H9 (cell line): ENCODE data around the gene NGB. TPM values are rescaled to one million over a fixed set of nuclear protein-coding genes. Genes with fewer than 3 reads are reported as not detected.

Experiments
- DNase-seq: peaks from one replicate; pipeline ENCODE4 v3.0.0-alpha.2; 2017
- H2AFZ ChIP-seq: one replicate; pipeline ENCODE4 v1.6.1; 2013; ENCODE audit warnings: mild to moderate bottlenecking, low read length, control low read depth, moderate library complexity
- H2AK5ac ChIP-seq: 2 replicates; pipeline ENCODE4 v1.6.1; 2013; ENCODE audit warnings: low read length, control low read depth, mixed read lengths; ENCODE audit not compliant: insufficient read length
- H2BK120ac ChIP-seq: one replicate; pipeline ENCODE4 v1.6.1; 2013; ENCODE audit warnings: low read depth, mild to moderate bottlenecking, low read length, control low read depth, inconsistent platforms; ENCODE audit not compliant: poor library complexity, severe bottlenecking
- H2BK12ac ChIP-seq: 2 replicates; pipeline ENCODE4 v1.6.1; 2013; ENCODE audit warnings: low read length, control low read depth, mixed read lengths, low read depth; ENCODE audit not compliant: insufficient read length
- H2BK15ac ChIP-seq: 2 replicates; pipeline ENCODE4 v1.6.1; 2013; ENCODE audit warnings: low read depth, low read length, control low read depth
- H2BK20ac ChIP-seq: one replicate; pipeline ENCODE4 v1.6.1; 2013; ENCODE audit warnings: low read depth, mild to moderate bottlenecking, low read length, control low read depth, inconsistent platforms; ENCODE audit not compliant: poor library complexity, severe bottlenecking
- H2BK5ac ChIP-seq: 2 replicates; pipeline ENCODE4 v1.6.1; 2013; ENCODE audit warnings: low read length, control low read depth, mixed read lengths; ENCODE audit not compliant: insufficient read length
- H3K14ac ChIP-seq: 2 replicates; pipeline ENCODE4 v1.6.1; 2013; ENCODE audit warnings: low read length, control low read depth; ENCODE audit not compliant: insufficient read depth
- H3K18ac ChIP-seq: 2 replicates; pipeline ENCODE4 v1.6.1; 2013; ENCODE audit warnings: low read depth, mild to moderate bottlenecking, mixed read lengths, low read length, control low read depth; ENCODE audit not compliant: insufficient read length
- H3K23ac ChIP-seq: 2 replicates; pipeline ENCODE4 v1.6.1; 2013; ENCODE audit warnings: low read length, control low read depth, mixed read lengths, low read depth; ENCODE audit not compliant: insufficient read length
- H3K23me2 ChIP-seq: 2 replicates; pipeline ENCODE4 v1.6.1; 2013; ENCODE audit warnings: low read depth, mild to moderate bottlenecking, mixed read lengths, low read length, control low read depth; ENCODE audit not compliant: insufficient read length, poor library complexity, severe bottlenecking
- H3K27ac ChIP-seq: 2 replicates; pipeline ENCODE4 v1.5.1; 2013; ENCODE audit warnings: low read length, control low read depth, mixed read lengths, low read depth; ENCODE audit not compliant: insufficient read length
- H3K27me3 ChIP-seq: 2 replicates; pipeline ENCODE4 v1.6.1; 2013; ENCODE audit warnings: low read length, control low read depth, inconsistent platforms; ENCODE audit not compliant: insufficient read depth
- H3K4ac ChIP-seq: 2 replicates; pipeline ENCODE4 v1.6.1; 2013; ENCODE audit warnings: low read depth, mild to moderate bottlenecking, control low read depth, inconsistent platforms, low read length, moderate library complexity
- H3K4me1 ChIP-seq: 2 replicates; pipeline ENCODE4 v1.6.1; 2013; ENCODE audit warnings: low read length, control low read depth, inconsistent platforms; ENCODE audit not compliant: insufficient read depth
- H3K4me2 ChIP-seq: 2 replicates; pipeline ENCODE4 v1.6.1; 2013; ENCODE audit warnings: low read length, control low read depth, mixed read lengths; ENCODE audit not compliant: insufficient read length, insufficient read depth
- H3K56ac ChIP-seq: 2 replicates; pipeline ENCODE4 v1.6.1; 2013; ENCODE audit warnings: low read depth, mild to moderate bottlenecking, mixed read lengths, low read length, control low read depth; ENCODE audit not compliant: insufficient read length
- H3K79me1 ChIP-seq: 2 replicates; pipeline ENCODE4 v1.6.1; 2013; ENCODE audit warnings: low read depth, mild to moderate bottlenecking, moderate library complexity, low read length, control low read depth, inconsistent platforms; ENCODE audit not compliant: insufficient read depth, poor library complexity, severe bottlenecking
- H3K79me2 ChIP-seq: 2 replicates; pipeline ENCODE4 v1.6.1; 2013; ENCODE audit warnings: low read length, control low read depth, inconsistent platforms; ENCODE audit not compliant: insufficient read depth
- H3K9ac ChIP-seq: 2 replicates; pipeline ENCODE4 v1.6.1; 2013; ENCODE audit warnings: low read length, control low read depth, mixed read lengths; ENCODE audit not compliant: insufficient read length; ENCODE audit errors: extremely low read depth
- H3K9me3 ChIP-seq: one replicate; pipeline ENCODE4 v1.6.1; 2013; ENCODE audit warnings: low read depth, low read length, inconsistent platforms; ENCODE audit not compliant: control insufficient read depth
- H3T11ph ChIP-seq: one replicate; pipeline ENCODE4 v1.6.1; 2013; ENCODE audit warnings: mild to moderate bottlenecking, low read length, control low read depth, inconsistent platforms
- H4K20me1 ChIP-seq: one replicate; pipeline ENCODE4 v1.6.1; 2013; ENCODE audit not compliant: control insufficient read depth, insufficient read length, insufficient read depth
- H4K5ac ChIP-seq: 2 replicates; pipeline ENCODE4 v1.6.1; 2013; ENCODE audit warnings: low read depth, mild to moderate bottlenecking, mixed read lengths, low read length, control low read depth; ENCODE audit not compliant: insufficient read length
- H4K8ac ChIP-seq: replicated peaks from 2 replicates; pipeline ENCODE4 v1.6.1; 2013; ENCODE audit warnings: low read length, control low read depth, mixed read lengths, low read depth; ENCODE audit not compliant: insufficient read length
- H4K91ac ChIP-seq: 2 replicates; pipeline ENCODE4 v1.6.1; 2013; ENCODE audit warnings: low read depth, mild to moderate bottlenecking, moderate library complexity, mixed read lengths, low read length, control low read depth; ENCODE audit not compliant: insufficient read length
- H3K27ac Mint-ChIP-seq, 3 experiments: 2 replicates in 2 of 3; 3 replicates in 1 of 3; pipeline ENCODE4 v1.8.0; 2020 to 2021; ENCODE audit warnings: mixed read lengths in 3 of 3, mild to moderate bottlenecking in 1 of 3, moderate library complexity in 1 of 3
- H3K27me3 Mint-ChIP-seq: 2 replicates; pipeline ENCODE4 v1.8.0; 2021; ENCODE audit warnings: low read depth, mild to moderate bottlenecking, moderate library complexity, mixed read lengths
- H3K36me3 Mint-ChIP-seq, 3 experiments: 2 replicates in 2 of 3; 3 replicates in 1 of 3; pipeline ENCODE4 v1.8.0; 2020 to 2021; ENCODE audit warnings: low read depth in 3 of 3, mixed read lengths in 3 of 3; ENCODE audit not compliant: insufficient read depth in 1 of 3
- H3K4me1 Mint-ChIP-seq, 2 experiments: 2 replicates each; pipeline ENCODE4 v1.8.0; 2020; ENCODE audit warnings: mixed read lengths in 2 of 2
- H3K4me3 Mint-ChIP-seq, 2 experiments: 2 replicates in 1 of 2; 3 replicates in 1 of 2; pipeline ENCODE4 v1.8.0; 2020 to 2021; ENCODE audit warnings: mild to moderate bottlenecking in 2 of 2, mixed read lengths in 2 of 2, moderate library complexity in 1 of 2
- H3K9me3 Mint-ChIP-seq, 2 experiments: 2 replicates in 1 of 2; 3 replicates in 1 of 2; pipeline ENCODE4 v1.8.0; 2020; ENCODE audit warnings: mild to moderate bottlenecking in 2 of 2, mixed read lengths in 2 of 2, moderate library complexity in 1 of 2
- WGBS: extraction: QIAGEN DNeasy Blood & Tissue Kit; methylation state at CpG from one replicate; pipeline ENCODE4 v1.1.7; 2013; ENCODE audit warnings: missing lambda C conversion rate, low lambda C conversion rate, mixed read lengths; ENCODE audit not compliant: insufficient read length; ENCODE audit errors: extremely low coverage; 5-methylcytosine and 5-hydroxymethylcytosine counted together
- total RNA-seq: library from RNA; stranded (reverse); gene quantifications from 2 replicates; pipeline ENCODE4 v1.2.1, GENCODE V29; 2021
- TF ChIP-seq, protein P1 (sequence below): fragments of 200-600 bp; sonication (generic); conservative IDR thresholded peaks from 3 replicates; pipeline ENCODE4 v1.8.0; 2021; ENCODE audit warnings: antibody characterized with exemption, mild to moderate bottlenecking

Gene NGB
- total RNA-seq, 1 experiment from 2014 or later, result 0.26 TPM

DNA sequence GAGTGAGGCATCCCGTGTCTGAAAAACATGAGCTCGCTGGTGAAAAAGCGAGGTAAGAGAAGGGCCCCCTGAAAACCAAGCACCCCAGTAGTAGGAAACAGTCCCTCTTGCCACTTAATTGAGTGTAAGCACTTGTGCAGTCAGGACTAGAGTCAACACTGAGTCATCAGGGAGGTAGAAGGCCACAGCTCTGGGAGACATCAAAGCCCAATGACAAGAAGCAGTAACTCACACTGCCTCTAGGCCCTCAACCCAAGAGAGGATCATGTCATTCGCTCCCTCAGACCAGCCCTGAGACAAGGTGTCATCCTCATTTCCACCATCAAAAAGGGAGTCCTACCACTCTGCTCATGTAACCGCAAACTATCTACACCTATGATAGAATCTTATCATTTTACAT lies 31.9 kb upstream of the NGB start:
- no peak overlapping the region for H3K4me2 ChIP-seq
- no peak overlapping the region for H3K4me3 Mint-ChIP-seq
- no peaks in the 10 kb centered on the region for H3K9me3 ChIP-seq

More for the DNA sequence above, 31.9 kb upstream of the NGB start:
- no peak overlapping the region for H3K23ac ChIP-seq
- H3K18ac ChIP-seq, result no peak overlapping the region
- H3K79me1 ChIP-seq, result no peaks in the 10 kb centered on the region
- Mint-ChIP-seq H3K4me1 (peaks cover 11 to 12% of the 10 kb centered on the region in 2 experiments), H3K27ac (no peak overlapping the region), H3K36me3 (peaks cover 5 to 20% (median 17%) of the 10 kb centered on the region in 3 experiments; a peak in 5 of 7 replicates), H3K27me3 (no peaks in the 10 kb centered on the region), H3K9me3 (no peaks in the 10 kb centered on the region)
- H2BK5ac ChIP-seq, result no peak overlapping the region
- H2BK20ac ChIP-seq, result no peak overlapping the region
- no peak overlapping the region for H3K27ac ChIP-seq
- H3K9ac ChIP-seq, result no peak overlapping the region
- H3K23me2 ChIP-seq, result no peaks in the 10 kb centered on the region
- no peak overlapping the region for H3K56ac ChIP-seq
- H3T11ph ChIP-seq, result no peak overlapping the region
- no peaks in the 10 kb centered on the region for H3K27me3 ChIP-seq
- TF ChIP-seq, protein P1, sequence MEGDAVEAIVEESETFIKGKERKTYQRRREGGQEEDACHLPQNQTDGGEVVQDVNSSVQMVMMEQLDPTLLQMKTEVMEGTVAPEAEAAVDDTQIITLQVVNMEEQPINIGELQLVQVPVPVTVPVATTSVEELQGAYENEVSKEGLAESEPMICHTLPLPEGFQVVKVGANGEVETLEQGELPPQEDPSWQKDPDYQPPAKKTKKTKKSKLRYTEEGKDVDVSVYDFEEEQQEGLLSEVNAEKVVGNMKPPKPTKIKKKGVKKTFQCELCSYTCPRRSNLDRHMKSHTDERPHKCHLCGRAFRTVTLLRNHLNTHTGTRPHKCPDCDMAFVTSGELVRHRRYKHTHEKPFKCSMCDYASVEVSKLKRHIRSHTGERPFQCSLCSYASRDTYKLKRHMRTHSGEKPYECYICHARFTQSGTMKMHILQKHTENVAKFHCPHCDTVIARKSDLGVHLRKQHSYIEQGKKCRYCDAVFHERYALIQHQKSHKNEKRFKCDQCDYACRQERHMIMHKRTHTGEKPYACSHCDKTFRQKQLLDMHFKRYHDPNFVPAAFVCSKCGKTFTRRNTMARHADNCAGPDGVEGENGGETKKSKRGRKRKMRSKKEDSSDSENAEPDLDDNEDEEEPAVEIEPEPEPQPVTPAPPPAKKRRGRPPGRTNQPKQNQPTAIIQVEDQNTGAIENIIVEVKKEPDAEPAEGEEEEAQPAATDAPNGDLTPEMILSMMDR, result no peak
- H3K14ac ChIP-seq, result no peak overlapping the region
- H4K5ac ChIP-seq, result no peak overlapping the region
- H2AFZ ChIP-seq, result no peak overlapping the region
- no peak overlapping the region for H2BK120ac ChIP-seq
- WGBS, result no CpG with 5 or more reads among the region's 5 CpGs
- no peaks in the 10 kb centered on the region for H3K4me1 ChIP-seq
- no peak overlapping the region for H2BK12ac ChIP-seq
- H3K4ac ChIP-seq, result no peak overlapping the region
- no peak overlapping the region for H2AK5ac ChIP-seq
- no peak overlapping the region for H2BK15ac ChIP-seq
- no peak overlapping the region for H4K8ac ChIP-seq
- no peak for DNase-seq
- H3K79me2 ChIP-seq, result no peaks in the 10 kb centered on the region
- H4K20me1 ChIP-seq, result no peaks in the 10 kb centered on the region
- H4K91ac ChIP-seq, result no peak overlapping the region
